ENCODE results near the gene CSPG4. TPM values are rescaled to one million over a fixed set of nuclear protein-coding genes. Genes with fewer than 3 reads are reported as not detected.

Gene CSPG4
- total and polyA plus RNA-seq, 9 of the 15 experiments (the other 6 are each of a cell fraction or from before 2014, with no cell fraction given): under 0.01 to 0.07 (median 0.04) TPM; not detected in 5

- no peak for TF ChIP-seq ZNF274 (IDR thresholded peaks at IDR 0.05; ENCODE audit: borderline replicate concordance, low read depth, low read length)
- TF ChIP-seq MYBL2 (IDR thresholded peaks at IDR 0.05; ENCODE audit: low read depth): peak; percentile 50; the same call in 1 of the 2 replicates
- TF ChIP-seq MYBL2 (CRISPR knock-in tag; IDR thresholded peaks at IDR 0.05; ENCODE audit: borderline replicate concordance): no peak
- TF ChIP-seq HMG20B (CRISPR knock-in tag; IDR thresholded peaks at IDR 0.05): no peak
- TF ChIP-seq E2F8 (IDR thresholded peaks at IDR 0.05; ENCODE audit: low read depth, partially characterized antibody): no peak
- TF ChIP-seq ZKSCAN3 (CRISPR knock-in tag; IDR thresholded peaks at IDR 0.05): no peak
- TF ChIP-seq CBX2 (IDR thresholded peaks at IDR 0.05; ENCODE audit: insufficient read depth, low read length, poor library complexity, severe bottlenecking): no peak
- no peak for TF ChIP-seq NR1H2 (CRISPR knock-in tag; IDR thresholded peaks at IDR 0.05)
- TF ChIP-seq TSC22D4 (tag; IDR thresholded peaks at IDR 0.05): no peak
- no peak for TF ChIP-seq E4F1 (CRISPR knock-in tag; IDR thresholded peaks at IDR 0.05; ENCODE audit: borderline replicate concordance)
- TF ChIP-seq RFX1 (IDR thresholded peaks at IDR 0.05): no peak
- TF ChIP-seq ZNF318 (IDR thresholded peaks at IDR 0.05; ENCODE audit: borderline replicate concordance in 1 of 2, low read depth in 1 of 2): 0 out of 4 replicates have a peak, but pooled peaks of 1 of the 2 experiments have one; percentile 18
- no peak for TF ChIP-seq LARP7 (IDR thresholded peaks at IDR 0.05)
- peak; percentile 65 for TF ChIP-seq TAF9B (IDR thresholded peaks at IDR 0.05; ENCODE audit: partially characterized antibody)
Measured at GRCh38 chr15:75758071-75758872, 45.6 kb upstream of the CSPG4 start (continued).
